Pulmonary artery endothelial cell (primary cell): ENCODE results near the gene OR2T29. TPM values are rescaled to one million over a fixed set of nuclear protein-coding genes. Genes with fewer than 3 reads are reported as not detected.
"Not testable (repeated sequence)": the region's sequence is repeated elsewhere in the genome, so short reads cannot be mapped to it uniquely, and the experiment has no call there.

Experiments used
- DNase-seq: peaks from one replicate; pipeline ENCODE4 v3.0.0-alpha.2; 2011; ENCODE audit warnings: low read depth, low spot score
- total RNA-seq: library from RNA; depleted of rRNA; stranded (reverse); fragments of >200 nt; gene quantifications from 2 replicates; pipeline ENCODE4 v1.2.3, GENCODE V29; 2014

The OR2T29 gene
- total RNA-seq, 1 donor from 2014 or later, result not detected

- not testable (repeated sequence) for DNase-seq
These were observed 52.4 kb downstream of the OR2T29 start for GRCh38 chr1:248510217-248510616.

- DNase-seq, result not testable (repeated sequence)
These were observed 54.8 kb downstream of the OR2T29 start, which contains the start of gene OR2G6 for GRCh38 chr1:248507773-248508172. OR2G6 (plus strand) TSS chr1:248508073; CDS start chr1:248521647, 13,574 bp downstream.

Other genes with a start within 250 kb of the OR2T29 start
- gene OR2M7, start 238.2 kb downstream of the OR2T29 start, total RNA-seq, result not detected in 2 replicates
- gene OR14C36, start 214.0 kb downstream of the OR2T29 start, total RNA-seq, result not detected in 2 replicates
- not detected in 2 replicates for gene OR2T4, start 201.1 kb downstream of the OR2T29 start, total RNA-seq
- not detected in 2 replicates for gene OR2T6, start 187.0 kb downstream of the OR2T29 start, total RNA-seq
- not detected in 2 replicates for gene OR2T1, start 159.7 kb downstream of the OR2T29 start, total RNA-seq
- gene OR2T2, start 117.1 kb downstream of the OR2T29 start, total RNA-seq, result not detected in 2 replicates
- gene OR2T3, start 89.4 kb downstream of the OR2T29 start, total RNA-seq, result not detected in 2 replicates
- gene OR2T5, start 74.2 kb downstream of the OR2T29 start, total RNA-seq, result not detected in 2 replicates
- not detected in 2 replicates for gene OR2G6, start 54.7 kb downstream of the OR2T29 start, total RNA-seq
- not detected in 2 replicates for gene OR2T34, start 12.0 kb upstream of the OR2T29 start, total RNA-seq
- gene OR2T10, start 34.9 kb upstream of the OR2T29 start, total RNA-seq, result not detected in 2 replicates
- not detected in 2 replicates for gene OR2T11, start 72.3 kb upstream of the OR2T29 start, total RNA-seq
- not detected in 2 replicates for gene OR2T35, start 82.5 kb upstream of the OR2T29 start, total RNA-seq
- not detected in 2 replicates for gene OR2T27, start 92.8 kb upstream of the OR2T29 start, total RNA-seq
- gene OR14I1, start 140.0 kb upstream of the OR2T29 start, total RNA-seq, result not detected in 2 replicates
- not detected in 2 replicates for gene LYPD8, start 193.0 kb upstream of the OR2T29 start, total RNA-seq